Smooth muscle cell of the brain vasculature (primary cell): ENCODE measurements around the gene HYAL3.

Experiments used
- DNase-seq: peaks from one replicate; pipeline ENCODE4 v3.0.0-alpha.2; 2012; ENCODE audit warnings: low read depth, low spot score

HYAL3 gene

GRCh38 chr3:50327943-50328691 is 28.9 kb upstream of the HYAL3 start, which contains the start of gene TUSC2:
TSS of gene TUSC2 (minus strand) at chr3:50328223. CDS start at chr3:50328099, 124 bp downstream.
- peak; percentile 94 for DNase-seq

- DNase-seq = no peak
Observed at GRCh38 chr3:50327129-50327528, 27.9 kb upstream of the HYAL3 start.

DNA sequence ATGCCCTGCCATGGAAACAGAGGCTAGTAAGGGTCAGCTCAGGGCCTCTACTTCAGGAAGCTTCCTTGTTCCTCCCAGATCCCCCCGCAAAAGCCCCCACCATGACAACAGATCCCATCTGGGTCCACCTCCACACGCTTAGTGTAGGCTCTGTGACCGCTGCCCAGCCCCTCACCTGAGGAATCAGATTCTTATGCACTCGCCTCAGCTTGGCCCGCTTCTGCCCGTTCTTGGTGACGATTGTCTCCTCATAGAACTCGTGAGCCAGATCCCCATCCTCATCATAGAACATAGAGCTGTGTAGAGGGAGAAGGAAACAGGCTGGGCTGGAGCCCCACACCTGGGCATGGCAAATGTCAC is 27.0 kb upstream of the HYAL3 start:
- DNase-seq = no peak

- no peak for DNase-seq
Observed at GRCh38 chr3:50325497-50326181, 26.4 kb upstream of the HYAL3 start.

DNA sequence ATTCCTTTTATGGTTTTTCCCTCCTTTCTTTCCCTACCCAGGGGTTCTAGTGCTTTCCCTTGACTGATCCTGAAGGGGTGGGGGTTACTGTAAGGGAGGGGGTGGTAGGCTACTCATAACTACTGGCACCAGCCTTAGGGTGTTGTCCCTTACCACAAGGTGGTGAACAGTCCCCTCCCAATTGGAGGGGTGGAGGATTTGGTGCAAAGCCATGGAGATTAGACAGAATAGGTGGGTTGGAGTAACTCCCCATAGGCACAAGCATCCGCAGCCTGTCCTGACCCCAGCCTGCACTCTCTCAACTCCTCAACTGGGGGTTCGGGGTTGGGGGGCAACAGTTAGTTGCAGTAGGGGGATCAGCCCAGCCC is 25.9 kb upstream of the HYAL3 start:
- no peak for DNase-seq

DNA sequence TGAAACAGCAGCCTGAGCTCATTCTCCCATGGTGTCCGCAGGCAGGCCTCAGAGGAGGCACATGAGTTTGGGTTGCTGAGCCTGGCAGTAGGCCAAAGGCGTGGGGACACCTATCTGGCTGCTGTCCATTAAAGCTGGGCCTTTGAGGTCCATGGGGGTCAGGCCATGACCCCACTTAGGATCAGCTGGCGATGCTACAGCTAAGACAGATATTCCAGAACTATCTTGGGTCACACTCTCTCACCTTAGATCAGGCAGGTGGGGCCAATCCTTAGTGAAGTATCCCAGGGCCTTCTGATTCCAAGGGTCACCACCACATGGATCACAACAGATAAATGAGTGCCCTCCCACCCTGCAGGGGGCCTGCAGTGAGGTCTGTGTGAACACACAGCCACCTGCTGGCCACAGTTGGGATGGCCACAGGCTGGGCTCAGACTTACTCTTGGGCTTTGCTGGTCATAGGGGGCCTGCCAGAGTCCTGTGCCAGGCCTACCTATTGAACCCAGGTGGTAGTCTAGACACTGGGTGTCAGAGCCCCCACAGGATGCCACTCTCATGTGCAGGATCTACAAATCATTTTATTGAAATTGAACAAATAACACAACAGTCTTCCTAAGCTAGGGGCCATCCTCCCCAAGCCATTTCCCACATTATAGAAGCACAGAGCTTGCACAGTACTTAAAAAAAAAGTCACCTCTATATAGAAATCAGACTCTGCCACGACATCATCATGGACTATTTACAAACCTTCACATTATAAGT is 25.3 kb upstream of the HYAL3 start:
- DNase-seq = no peak

DNA sequence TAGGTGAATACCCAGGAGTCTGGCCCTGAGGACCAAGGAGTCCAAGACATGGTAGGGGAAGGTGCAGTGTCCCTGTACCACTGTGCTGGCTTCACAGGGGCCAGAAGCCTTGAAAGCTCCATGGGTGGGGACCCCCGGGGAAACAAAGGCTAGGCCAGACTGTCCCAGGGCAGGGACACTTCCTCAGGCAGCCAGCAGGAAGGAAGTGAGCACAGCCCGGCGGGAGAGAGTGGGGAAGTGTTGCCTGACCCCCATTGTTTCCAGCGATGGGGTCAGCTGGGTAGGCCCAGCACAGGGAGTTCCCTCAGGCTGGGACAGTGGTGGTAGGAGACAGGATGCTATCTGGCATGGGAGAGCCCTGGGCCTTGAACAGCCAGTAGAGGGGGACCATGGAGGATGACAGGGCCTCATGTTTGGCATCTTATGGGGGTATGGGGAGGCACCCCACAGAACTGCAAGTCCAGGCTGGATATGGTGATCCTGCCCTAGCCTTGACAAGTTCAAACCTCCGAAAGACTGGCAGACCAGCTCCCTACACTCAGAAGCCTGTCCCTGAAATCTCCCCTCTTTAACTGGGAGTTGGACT is 24.5 kb upstream of the HYAL3 start:
- no peak for DNase-seq

DNA sequence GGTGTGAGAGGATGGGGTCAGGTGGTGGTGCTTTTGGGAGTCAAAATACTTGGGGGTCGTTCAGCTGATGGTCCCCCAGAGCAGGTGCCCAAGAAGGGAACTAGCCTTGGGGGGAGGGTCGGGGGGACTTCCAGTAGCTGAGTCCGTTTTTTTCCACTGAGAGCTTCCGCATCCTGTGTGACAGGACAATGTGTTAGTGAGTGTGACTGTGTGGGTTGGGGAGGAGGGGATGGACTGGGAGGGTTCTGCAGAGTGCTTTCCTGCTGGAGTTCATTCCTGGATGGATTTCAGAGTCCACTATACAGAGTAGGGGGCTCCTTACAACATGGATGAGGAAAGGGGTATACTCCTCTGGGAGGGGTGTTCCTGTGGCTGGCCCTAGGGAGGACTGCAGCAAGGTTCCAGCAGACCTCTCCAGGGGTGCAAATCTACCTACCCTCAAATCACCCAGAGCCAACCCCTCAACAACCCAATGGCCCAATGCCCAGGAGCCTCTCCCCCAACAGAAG is 23.9 kb upstream of the HYAL3 start:
- DNase-seq = no peak

DNA sequence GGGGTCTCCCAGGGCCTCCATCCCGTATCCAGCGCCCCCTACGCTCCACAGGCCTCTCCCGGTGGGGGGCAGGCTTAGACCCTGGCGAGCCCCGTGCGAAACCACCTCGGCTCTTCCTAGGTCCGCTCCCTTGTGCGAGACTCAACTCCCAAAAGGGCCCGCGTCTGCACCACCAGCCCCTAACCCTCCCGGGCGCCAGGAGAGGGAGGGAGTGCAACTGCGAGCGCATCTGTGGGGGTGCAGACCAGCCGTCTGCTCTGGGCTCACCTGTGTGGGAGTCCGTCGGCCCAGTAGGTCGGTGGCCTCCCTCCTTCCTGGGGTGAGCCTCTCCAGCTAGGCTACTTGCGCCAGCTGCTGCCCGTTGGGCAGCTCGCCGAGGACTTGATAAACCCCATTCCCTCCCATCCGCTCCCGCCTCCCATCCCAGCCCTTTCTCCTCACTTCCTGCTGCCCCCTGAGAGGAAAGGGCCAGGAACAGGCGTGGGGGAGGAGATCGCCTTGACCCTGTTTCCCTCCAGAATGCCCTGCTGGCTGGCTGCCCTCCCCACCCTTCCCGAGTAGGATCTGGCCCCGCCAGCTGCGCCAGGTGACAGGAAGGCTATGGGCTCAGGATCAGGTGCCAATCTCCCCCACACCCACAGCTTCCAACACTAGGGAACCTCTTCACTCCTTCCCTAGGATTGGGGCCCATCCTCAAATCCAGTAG is 23.3 kb upstream of the HYAL3 start, which contains the start of gene HYAL2:
HYAL2 (minus strand) TSS at position 360 of the 706 bp plus-strand sequence. CDS start 2,256 bp downstream, outside the sequence.
- no peak for DNase-seq

DNA sequence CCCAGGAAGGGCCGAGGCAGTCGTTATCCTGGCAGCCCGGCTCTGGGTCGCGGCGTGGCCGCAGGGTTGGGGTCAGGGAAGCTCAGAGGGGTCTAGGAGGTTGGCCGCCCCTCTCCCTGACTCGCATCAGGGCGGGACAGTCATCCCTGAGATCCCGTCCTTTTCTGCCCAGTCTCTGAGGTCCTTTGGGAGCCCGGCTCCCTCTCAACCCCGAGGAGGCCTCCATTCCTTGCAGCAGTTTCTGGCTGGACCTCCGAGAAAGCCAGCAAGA is 22.8 kb upstream of the HYAL3 start:
- DNase-seq = no peak

DNA sequence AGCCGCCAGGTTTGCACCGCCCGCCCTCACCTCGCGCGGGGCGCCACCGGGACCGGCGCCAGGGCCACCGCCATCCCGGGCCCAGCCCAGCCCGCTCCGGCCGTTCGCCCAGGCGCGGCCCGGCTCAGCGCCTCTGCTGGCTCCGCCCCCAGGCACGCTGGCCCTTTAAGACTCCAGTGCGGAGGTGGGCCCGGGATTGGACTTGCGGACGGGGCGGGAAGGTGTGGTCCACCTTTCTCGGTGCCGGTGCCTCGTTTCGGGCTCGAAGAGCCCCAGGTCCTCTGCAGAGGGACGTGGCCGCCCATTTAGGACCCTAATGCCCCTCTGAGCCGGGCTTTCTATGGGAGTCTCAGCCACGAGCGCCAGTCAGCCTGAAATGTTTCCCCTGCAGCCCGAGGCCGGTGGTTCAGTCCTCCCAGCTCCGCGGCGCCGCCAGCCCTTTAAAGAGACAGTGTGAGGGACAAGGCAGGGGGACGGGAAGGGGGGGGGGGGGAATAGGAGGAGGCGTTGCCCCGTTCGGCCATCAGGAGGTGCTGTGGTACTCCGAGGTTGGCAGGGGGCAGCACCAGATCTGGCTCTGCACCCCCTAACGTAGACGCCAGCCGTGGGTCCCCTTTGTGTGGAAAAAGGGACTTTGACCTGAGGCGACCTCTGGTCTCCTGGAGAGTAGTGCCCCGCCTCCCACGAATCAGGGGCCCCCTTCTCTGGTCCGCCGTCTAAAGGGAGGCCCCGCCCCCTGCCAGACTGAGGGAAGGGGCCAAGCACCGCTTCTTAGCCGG is 22.3 kb upstream of the HYAL3 start:
- peak; percentile 72 for DNase-seq

GRCh38 chr3:50320853-50321335 is 21.7 kb upstream of the HYAL3 start:
- no peak for DNase-seq

- DNase-seq = no peak
Observed at GRCh38 chr3:50319894-50320625, 20.9 kb upstream of the HYAL3 start.

DNA sequence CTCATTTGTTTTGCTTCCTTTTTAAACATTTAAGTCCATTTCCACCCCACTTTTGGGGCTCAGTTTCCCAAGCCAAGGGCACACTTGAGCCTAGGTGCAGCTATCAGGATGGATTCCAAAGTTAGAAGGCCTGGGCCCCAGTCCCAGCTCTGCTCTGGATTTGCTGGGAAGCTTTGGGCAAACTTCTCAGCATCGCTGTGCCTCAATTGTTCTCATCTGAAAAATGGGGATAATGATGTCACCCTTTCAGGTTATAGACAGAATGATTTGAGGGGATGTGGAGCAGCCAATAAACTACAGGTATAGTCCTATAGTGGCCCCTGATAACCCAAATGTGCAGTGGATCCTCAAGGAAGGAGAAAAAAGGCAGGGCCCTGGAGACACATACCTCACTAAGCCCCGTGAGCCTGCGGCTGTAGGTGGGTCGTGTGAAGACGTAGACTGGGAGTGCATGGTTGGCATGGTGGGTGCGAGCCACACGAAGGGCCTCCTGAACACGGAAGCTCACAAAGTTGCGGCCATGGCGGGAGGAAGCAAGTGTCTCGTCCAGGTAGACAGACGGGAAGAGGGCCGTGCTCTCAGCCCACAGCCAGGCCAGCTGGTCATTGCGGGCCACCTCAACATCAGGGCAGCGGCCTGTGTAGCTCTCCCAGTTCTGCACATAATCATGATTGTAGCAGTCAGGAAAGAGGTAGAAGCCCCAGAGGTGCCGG is 20.1 kb upstream of the HYAL3 start:
- no peak for DNase-seq

GRCh38 chr3:50318615-50319014 is 19.4 kb upstream of the HYAL3 start:
- no peak for DNase-seq

- no peak for DNase-seq
Observed at GRCh38 chr3:50318163-50318562, 19.0 kb upstream of the HYAL3 start.

GRCh38 chr3:50317300-50317699 is 18.1 kb upstream of the HYAL3 start:
- DNase-seq = no peak

GRCh38 chr3:50316657-50317242 is 17.5 kb upstream of the HYAL3 start:
- no peak for DNase-seq

DNA sequence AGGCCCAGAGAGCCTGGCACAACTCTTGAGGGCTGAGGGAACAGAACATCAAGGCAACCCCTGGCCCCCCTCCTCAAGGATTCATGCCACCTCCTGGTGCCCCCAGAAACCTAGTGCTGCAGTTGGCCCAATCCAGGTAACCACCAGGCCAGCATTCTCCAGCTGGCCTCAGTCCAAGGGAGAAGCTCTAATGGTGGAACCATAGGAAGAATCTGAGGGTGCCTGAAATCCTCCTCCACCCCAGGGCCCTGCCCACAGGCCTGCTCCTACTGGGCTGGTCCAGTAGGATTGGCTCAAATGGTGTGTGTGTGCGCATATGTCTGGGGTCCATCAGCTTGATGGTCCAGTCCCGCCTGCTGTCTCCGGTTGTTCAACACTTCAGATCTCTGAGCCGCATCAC is 15.6 kb upstream of the HYAL3 start:
- no peak for DNase-seq
